Spleen (tissue), 7 donors: ENCODE data around the gene SMLR1.

Experiments
- CTCF ChIP-seq, 11 experiments: fragments of 200-600 bp in 7 of 11; fragments of 450-650 bp in 4 of 11; sonication (generic) in 4 of 11; IDR thresholded peaks in 8 of 11; conservative IDR thresholded peaks in 3 of 11; 1 replicate in 7 of 11; 2 replicates in 4 of 11; pipeline versions ENCODE4 v1.4.0 to v1.8.0; 2016 to 2021; ENCODE audit warnings: antibody characterized with exemption in 11 of 11, inconsistent platforms in 4 of 11, mild to moderate bottlenecking in 1 of 11
- POLR2A ChIP-seq, 3 donors: fragments of 450-650 bp; IDR thresholded peaks; one replicate each; pipeline ENCODE4 v1.5.1; 2017; ENCODE audit warnings: antibody characterized with exemption in 3 of 3, mild to moderate bottlenecking in 1 of 3
- POLR2AphosphoS5 ChIP-seq, 3 donors: sonication (generic); formaldehyde crosslinking; IDR thresholded peaks; one replicate each; pipeline ENCODE4 v1.5.1; 2017; ENCODE audit warnings: antibody characterized with exemption in 3 of 3
- donor health status: DM: no; HTN: no; CAD: no; lungs with moderate emphysema.
- donor health status: DM: no; HTN: no; CAD: no.
- donor health status: DM: no; HTN: no; CAD: no.

GRCh38 chr6:130852844-130853554 lies 25.8 kb downstream of the SMLR1 start:
- TF ChIP-seq CTCF (IDR thresholded peaks at IDR 0.05 in 8 of 11, conservative IDR thresholded peaks at IDR 0.05 in 3 of 11) (no peak), POLR2A (IDR thresholded peaks at IDR 0.05) (no peak), POLR2AphosphoS5 (IDR thresholded peaks at IDR 0.05) (no peak)
